RWPE2 (cell line): ENCODE measurements around the gene PCGF3.
"Not testable (repeated sequence)": the region's sequence is repeated elsewhere in the genome, so short reads cannot be mapped to it uniquely, and the experiment has no call there.

ENCODE experiments used
- ATAC-seq: fragments of 200-7000 bp; cut with Tn5 transposase; 3 replicates; pipeline ENCODE4 v1.9.1; 2021; ENCODE audit warnings: low read depth
- DNase-seq: peaks from one replicate; pipeline ENCODE4 v3.0.0-alpha.2; 2020; ENCODE audit warnings: low spot score
- H3K27ac ChIP-seq: fragments of 450-650 bp; 2 replicates; pipeline ENCODE4 v1.5.1; 2017; ENCODE audit warnings: mild to moderate bottlenecking; ENCODE audit not compliant: poor library complexity, severe bottlenecking
- H3K27me3 ChIP-seq: fragments of 250-450 bp; sonication (Bioruptor Pico); 2 replicates; pipeline ENCODE4 v1.5.1; 2021; ENCODE audit warnings: mild to moderate bottlenecking, moderate library complexity; ENCODE audit not compliant: insufficient read depth, poor library complexity, severe bottlenecking
- H3K36me3 ChIP-seq: fragments of 250-450 bp; sonication (Bioruptor Pico); 2 replicates; pipeline ENCODE4 v1.5.1; 2020; ENCODE audit warnings: low read depth, mild to moderate bottlenecking, moderate library complexity
- H3K4me1 ChIP-seq: fragments of 250-450 bp; sonication (Bioruptor Pico); 2 replicates; pipeline ENCODE4 v1.5.1; 2021; ENCODE audit warnings: mild to moderate bottlenecking, moderate library complexity; ENCODE audit not compliant: insufficient read depth, poor library complexity, severe bottlenecking
- H3K4me3 ChIP-seq: fragments of 250-450 bp; sonication (Bioruptor Pico); 2 replicates; pipeline ENCODE4 v1.5.1; 2021; ENCODE audit warnings: mild to moderate bottlenecking, moderate library complexity; ENCODE audit not compliant: severe bottlenecking
- H3K9me3 ChIP-seq: fragments of 250-450 bp; sonication (Bioruptor Pico); 2 replicates; pipeline ENCODE4 v1.5.1; 2021; ENCODE audit warnings: mild to moderate bottlenecking, moderate library complexity; ENCODE audit not compliant: severe bottlenecking
- CTCF ChIP-seq: fragments of 450-650 bp; IDR thresholded peaks from one replicate; pipeline ENCODE4 v1.5.1; 2017; ENCODE audit warnings: mild to moderate bottlenecking, moderate library complexity; ENCODE audit not compliant: poor library complexity, severe bottlenecking

PCGF3 gene

DNA sequence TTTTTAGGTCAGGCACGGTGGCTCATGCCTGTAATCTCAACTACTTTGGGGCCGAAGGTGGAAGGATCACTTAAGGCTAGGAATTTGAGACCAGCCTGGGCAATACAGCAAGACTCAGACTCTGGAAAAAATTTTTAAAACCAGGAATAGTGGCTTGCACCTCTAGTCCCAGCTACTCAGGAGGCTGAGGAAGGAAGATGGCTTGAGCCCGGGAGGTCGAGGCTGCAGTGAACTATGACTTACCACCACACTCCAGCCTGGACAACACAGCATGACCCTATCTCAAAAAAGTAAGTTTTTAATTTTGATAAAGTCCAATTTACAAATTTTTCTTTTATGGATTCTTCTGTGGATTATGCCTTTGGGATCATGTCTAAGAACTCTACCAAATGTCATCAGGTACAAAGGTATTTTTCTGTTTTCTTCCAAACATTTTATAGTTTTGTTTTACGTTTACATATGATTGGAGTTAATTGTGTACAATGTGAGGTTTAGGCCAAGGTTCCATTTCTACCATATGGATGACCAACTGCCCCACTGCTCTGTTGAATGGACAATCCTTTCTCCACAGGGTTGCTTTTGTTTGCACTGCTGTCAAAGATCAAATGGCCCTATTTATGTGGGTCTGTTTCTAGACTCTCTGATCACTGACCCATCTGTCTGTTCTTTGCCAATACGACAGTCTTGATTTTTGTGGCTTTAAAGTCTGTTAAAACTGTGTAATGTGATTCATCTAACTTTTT is 72.1 kb downstream of the PCGF3 start:
- H3K36me3 ChIP-seq = peaks cover 85% of the 10 kb centered on the region
- H3K27me3 ChIP-seq = no peaks in the 10 kb centered on the region
- TF ChIP-seq CTCF = no peak
- ATAC-seq = no peak
- peaks cover 9% of the 10 kb centered on the region for H3K4me1 ChIP-seq
- H3K27ac ChIP-seq = no peak overlapping the region
- H3K4me3 ChIP-seq = no peak overlapping the region
- H3K9me3 ChIP-seq = no peaks in the 10 kb centered on the region
- no peak for DNase-seq

DNA sequence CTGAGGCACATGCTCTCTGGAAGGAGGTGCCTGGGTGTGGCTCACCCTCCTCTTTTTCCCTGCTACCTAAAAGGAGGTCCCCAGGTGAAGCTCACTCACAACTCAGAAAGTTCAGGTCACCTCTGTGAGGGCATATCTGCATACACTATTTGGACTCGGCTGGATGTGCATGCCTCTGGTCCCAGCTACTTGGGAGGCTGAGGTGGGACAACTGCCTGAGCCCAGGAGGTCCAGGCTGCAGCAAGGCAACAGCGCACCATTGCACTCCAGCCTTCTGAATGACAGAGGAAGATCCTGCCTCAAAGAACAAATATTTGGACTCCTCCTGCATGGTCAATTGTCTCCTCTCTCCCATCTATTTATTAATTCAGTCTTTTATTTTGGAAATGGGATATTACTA is 73.9 kb downstream of the PCGF3 start:
- no peak for ATAC-seq
- no peaks in the 10 kb centered on the region for H3K27me3 ChIP-seq
- no peak overlapping the region for H3K27ac ChIP-seq
- H3K9me3 ChIP-seq = no peaks in the 10 kb centered on the region
- no peak overlapping the region for H3K4me3 ChIP-seq
- no peak for DNase-seq
- H3K36me3 ChIP-seq = peaks cover 68% of the 10 kb centered on the region
- peaks cover 9% of the 10 kb centered on the region for H3K4me1 ChIP-seq
- no peak for TF ChIP-seq CTCF

- not testable (repeated sequence) for DNase-seq, H3K27me3 ChIP-seq, H3K4me1 ChIP-seq, H3K9me3 ChIP-seq, ATAC-seq
- Histone ChIP-seq H3K27ac (peak overlapping the region; percentile 79), H3K4me3 (peak overlapping the region; percentile 93), H3K36me3 (peaks cover 63% of the 10 kb centered on the region)
These were observed 74.6 kb downstream of the PCGF3 start for GRCh38 chr4:780255-780654.

- ATAC-seq (no peak), DNase-seq (no peak)
- Histone ChIP-seq H3K27me3 (peaks cover 3% of the 10 kb centered on the region), H3K9me3 (no peaks in the 10 kb centered on the region), H3K36me3 (peaks cover 56% of the 10 kb centered on the region), H3K4me1 (peaks cover 9% of the 10 kb centered on the region), H3K27ac (peak overlapping the region; percentile 79), H3K4me3 (peak overlapping the region; percentile 93)
- TF ChIP-seq CTCF = no peak
These were observed 75.3 kb downstream of the PCGF3 start for GRCh38 chr4:780716-781492.

- TF ChIP-seq CTCF = no peak
- peak; percentile 93 for ATAC-seq
- peaks cover 9% of the 10 kb centered on the region for H3K4me1 ChIP-seq
- H3K27ac ChIP-seq = peak overlapping the region; percentile 79
- peaks cover 49% of the 10 kb centered on the region for H3K36me3 ChIP-seq
- no peaks in the 10 kb centered on the region for H3K9me3 ChIP-seq
- H3K4me3 ChIP-seq = peak overlapping the region; percentile 93
- H3K27me3 ChIP-seq = peaks cover 10% of the 10 kb centered on the region
- DNase-seq = peak; percentile 99
These were observed 76.0 kb downstream of the PCGF3 start for GRCh38 chr4:781493-782216.
